GM13977 (cell line): Measurements from ENCODE around the gene DISC1.

Experiments
- DNase-seq: peaks from one replicate; pipeline ENCODE4 v3.0.0; 2012; ENCODE audit warnings: low spot score
- CTCF ChIP-seq: IDR thresholded peaks from 2 replicates; pipeline ENCODE4 v1.5.1; 2012; ENCODE audit warnings: mild to moderate bottlenecking, control low read depth; ENCODE audit not compliant: insufficient read depth; ENCODE audit errors: extremely low read depth, missing control alignments
- in situ Hi-C: fragments of 300-500 bp; cut with MboI; formaldehyde crosslinking; loops from one replicate; pipeline ENCODE4 v1.12.0; 2022; ENCODE audit warnings: low sequenced_read_pairs, low pct_unique_long_range_greater_than_20kb, mixed read lengths, inconsistent platforms; ENCODE audit not compliant: unreplicated experiment

Gene DISC1

DNA sequence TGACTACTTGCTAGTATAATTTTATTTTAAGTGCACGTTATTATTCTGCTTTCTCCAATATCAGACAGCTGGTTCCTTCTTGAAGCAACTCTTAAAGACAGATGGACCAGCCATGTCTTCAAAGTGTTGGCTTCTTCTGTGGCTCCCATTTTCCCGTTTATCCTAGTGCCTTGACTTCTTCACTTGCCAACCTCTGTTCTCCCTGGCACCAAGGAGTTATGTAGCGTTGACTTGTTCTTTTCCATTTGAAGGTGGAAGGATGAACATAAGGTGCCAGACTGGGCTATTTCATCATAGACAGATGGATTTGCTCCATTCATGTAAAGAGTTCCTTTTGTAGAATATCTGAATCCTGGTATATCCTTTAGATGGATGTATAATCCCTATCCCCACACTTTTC lies 260.6 kb downstream of the DISC1 start:
- in situ Hi-C loops = no loop called here
- DNase-seq = no peak
- TF ChIP-seq CTCF = no peak

GRCh38 chr1:231887866-231888265 lies 261.3 kb downstream of the DISC1 start:
- in situ Hi-C loops = no loop called here
- no peak for DNase-seq
- TF ChIP-seq CTCF = no peak

GRCh38 chr1:231890791-231891190 lies 264.2 kb downstream of the DISC1 start:
- in situ Hi-C loops = no loop called here
- no peak for DNase-seq
- no peak for TF ChIP-seq CTCF

GRCh38 chr1:231893400-231894102 lies 267.0 kb downstream of the DISC1 start:
- in situ Hi-C loops = no loop called here
- TF ChIP-seq CTCF = no peak
- DNase-seq = no peak

- no peak for DNase-seq
- TF ChIP-seq CTCF = no peak
- in situ Hi-C loops = no loop called here
Observed at GRCh38 chr1:231896806-231897205, 270.2 kb downstream of the DISC1 start.

DNA sequence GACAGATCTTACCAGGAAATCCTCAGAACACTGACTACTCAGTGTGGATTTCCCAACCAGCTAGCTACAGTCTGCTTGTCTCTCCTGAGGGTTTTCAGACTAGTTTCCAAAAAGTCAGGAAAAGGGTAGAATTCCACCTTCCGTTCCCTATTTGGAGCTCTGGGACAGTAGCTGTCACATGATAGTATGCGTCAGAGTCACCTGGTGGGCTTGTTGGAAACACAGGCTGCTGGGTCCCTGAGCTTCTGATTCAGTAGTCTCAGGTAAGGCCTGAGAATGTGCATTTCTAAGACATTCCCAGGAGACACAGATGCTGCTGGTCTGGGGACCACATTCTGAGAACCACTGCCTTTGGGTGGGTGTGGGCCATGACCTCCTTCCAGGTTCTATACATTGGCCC lies 272.5 kb downstream of the DISC1 start:
- TF ChIP-seq CTCF = no peak
- in situ Hi-C loops = no loop called here
- no peak for DNase-seq
